NCI-H748 (cell line): ENCODE measurements around the gene HSD17B14.
A peak's percentile ranks its signal among the peaks of the same experiment; 100 is the strongest.
"Not testable (repeated sequence)": the region's sequence is repeated elsewhere in the genome, so short reads cannot be mapped to it uniquely, and the experiment has no call there.

Experiments
- DNase-seq: peaks from one replicate; lab custom pipeline; 2025; ENCODE audit not compliant: unreplicated experiment; lab: John Stamatoyannopoulos, UW

Gene HSD17B14

DNA sequence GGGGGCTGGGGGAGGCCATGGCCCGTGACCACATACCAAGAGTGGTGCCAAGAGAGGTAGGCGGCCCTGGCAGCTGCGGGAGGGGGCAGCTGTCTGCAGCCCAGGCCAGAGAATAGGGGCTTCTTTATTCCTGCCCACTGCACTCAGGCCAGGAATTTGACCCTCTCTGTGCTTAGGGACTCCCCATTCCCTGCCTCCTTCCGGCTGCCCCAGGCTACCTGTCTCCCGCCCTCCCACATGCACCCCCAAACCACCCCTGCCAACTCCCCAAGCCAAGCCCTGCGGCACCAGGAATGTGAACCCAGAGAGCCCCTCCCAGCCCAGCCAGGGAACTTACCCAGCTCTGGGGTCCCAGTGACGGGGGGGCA, 31.4 kb upstream of the HSD17B14 start:
- no peak for DNase-seq

GRCh38 chr19:48867123-48867745, 30.9 kb upstream of the HSD17B14 start:
- peak; percentile 17 for DNase-seq

DNA sequence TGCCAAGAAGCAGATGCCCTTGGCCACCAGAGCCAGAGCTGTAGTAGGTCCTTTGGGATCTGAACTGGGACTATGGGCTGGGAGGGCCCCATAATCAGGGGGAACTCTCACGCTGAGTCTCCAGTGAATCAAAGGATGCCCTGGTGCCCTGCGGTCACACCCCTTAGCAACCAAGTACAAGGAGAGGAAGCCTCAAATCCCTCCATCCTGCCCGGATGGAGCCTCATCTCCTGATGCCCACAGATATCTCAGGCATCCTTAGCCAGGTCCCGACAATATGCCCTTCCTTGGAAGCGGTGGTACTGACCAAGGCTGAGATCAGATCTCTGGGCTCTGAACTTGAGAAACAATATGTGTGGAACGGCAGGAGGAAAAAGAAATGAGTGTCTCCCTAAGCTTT, 30.4 kb upstream of the HSD17B14 start:
- no peak for DNase-seq

DNA sequence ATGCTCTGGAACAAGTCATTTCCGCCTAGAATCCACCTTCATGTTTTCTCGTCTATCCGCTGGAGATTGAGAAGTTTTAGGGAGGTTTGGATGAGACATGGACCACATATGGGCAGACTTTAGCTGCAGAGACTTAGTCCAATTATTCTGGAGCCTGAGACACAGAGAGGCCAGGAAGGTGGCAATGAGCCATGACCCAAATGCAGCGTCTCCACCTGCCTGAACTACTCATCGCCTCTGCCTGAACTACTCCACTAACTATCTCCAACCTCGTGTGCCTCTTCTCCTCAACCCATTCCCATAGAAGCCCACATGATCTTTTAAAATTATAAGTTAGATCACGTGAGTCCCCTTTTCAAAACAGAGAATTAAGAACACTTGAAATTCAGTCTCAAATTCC, 26.5 kb upstream of the HSD17B14 start:
- DNase-seq: no peak

DNA sequence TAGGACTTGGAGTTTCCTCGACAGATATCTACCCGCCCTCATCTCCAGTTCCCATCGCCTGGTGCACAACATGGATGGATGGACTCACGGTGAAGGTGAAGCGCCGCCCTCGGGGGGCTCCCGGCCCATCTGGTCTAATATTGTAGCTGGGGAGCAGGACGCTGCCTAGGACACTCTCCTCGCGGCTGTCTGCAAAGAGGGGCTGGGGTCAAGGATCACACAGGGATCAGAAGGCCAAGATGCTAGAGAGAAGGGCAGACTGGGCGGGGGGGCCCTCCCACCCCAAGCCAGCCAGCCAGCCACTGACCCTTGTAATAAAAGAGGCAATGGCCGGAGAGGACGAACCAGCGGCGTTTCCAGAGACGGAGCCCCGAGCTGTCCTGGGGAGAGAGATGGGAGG, 25.0 kb upstream of the HSD17B14 start:
- no peak for DNase-seq

GRCh38 chr19:48859711-48860572, 23.7 kb upstream of the HSD17B14 start:
- DNase-seq: no peak

GRCh38 chr19:48858984-48859710, 22.9 kb upstream of the HSD17B14 start:
- peak; percentile 43 for DNase-seq

DNA sequence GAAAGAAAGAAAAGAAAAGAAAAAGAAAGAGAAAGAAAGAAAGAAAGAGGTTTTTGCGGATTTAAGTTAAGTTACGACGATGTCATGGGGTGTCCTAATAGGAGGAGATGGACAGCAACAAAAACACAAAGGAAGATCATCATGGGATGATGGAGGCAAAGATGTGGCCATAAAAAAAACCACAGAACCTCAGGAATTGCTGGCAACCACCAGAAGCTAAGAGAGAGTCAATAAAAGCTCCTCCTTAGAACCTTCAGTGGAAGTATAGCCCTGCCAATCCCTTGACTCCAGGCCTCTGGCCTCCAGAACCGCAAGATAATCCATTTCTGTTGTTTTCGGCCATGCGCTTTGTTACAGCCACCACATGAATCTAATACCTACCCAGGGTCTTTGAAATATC, 20.6 kb upstream of the HSD17B14 start:
- no peak for DNase-seq

GRCh38 chr19:48854103-48854502, 17.8 kb upstream of the HSD17B14 start:
- no peak for DNase-seq

- DNase-seq: no peak
Measured at GRCh38 chr19:48853483-48853882, 17.2 kb upstream of the HSD17B14 start.

DNA sequence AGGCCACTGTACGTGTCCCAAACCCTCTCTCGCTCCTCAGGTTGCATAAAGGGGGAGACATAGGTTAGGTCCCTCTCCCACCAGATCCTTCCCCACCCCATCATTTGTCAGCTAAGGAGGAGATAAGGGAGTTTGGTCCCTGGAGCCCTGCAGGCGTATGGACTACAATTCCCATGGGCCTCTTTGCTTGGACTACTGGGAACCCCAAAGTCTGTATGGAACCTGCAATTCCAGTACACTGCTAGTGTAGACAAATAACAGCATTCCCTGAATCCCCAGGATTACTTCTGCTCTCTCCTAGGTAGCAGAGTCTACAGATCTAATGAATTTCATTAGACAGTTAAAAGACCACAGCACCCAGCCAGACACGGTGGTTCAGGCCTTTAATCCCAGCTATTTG, 16.0 kb upstream of the HSD17B14 start:
- DNase-seq: no peak

DNA sequence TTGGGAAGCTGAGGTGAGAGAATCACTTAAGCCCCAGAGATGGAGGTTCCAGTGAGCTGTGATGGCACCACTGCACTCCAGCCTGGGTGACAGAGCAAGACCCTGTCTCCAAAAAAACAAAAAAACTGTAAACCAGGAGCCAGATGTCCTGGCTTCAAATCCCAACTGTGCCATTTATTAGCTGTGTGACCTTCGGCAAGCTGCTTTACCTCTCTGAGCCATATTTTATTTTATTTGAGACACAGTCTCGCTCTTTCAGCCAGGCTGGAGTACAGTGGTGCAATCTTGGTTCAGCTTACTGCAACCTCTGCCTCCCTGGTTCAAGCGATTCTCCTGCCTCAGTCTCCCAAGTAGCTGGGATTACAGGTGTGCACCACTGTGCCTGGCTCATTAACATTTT, 10.4 kb upstream of the HSD17B14 start:
- DNase-seq: not testable (repeated sequence)

GRCh38 chr19:48845384-48845783, 9.1 kb upstream of the HSD17B14 start:
- no peak for DNase-seq

DNA sequence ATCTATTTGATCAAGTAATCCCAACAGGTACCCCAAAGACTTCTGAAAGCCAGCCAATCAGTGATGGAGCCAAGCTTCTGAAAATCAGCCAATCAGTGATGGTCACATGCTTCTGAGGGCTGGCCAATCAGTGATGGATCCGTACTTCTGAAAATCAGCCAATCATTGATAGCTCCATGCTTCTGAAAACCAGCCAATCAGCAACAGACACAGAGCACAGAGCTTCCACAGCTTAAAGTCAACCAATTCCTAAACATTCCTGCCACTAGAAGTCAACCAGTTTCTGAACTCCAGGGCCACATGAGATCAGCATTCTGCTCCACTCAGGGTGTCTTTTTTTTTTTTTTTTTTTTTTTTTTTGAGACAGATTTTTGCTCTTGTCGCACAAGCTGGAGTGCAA, 8.2 kb upstream of the HSD17B14 start:
- DNase-seq: peak; percentile 34

GRCh38 chr19:48842789-48843162, 6.5 kb upstream of the HSD17B14 start:
- DNase-seq: peak; percentile 72

- no peak for DNase-seq
Measured at GRCh38 chr19:48841571-48841970, 5.3 kb upstream of the HSD17B14 start.

DNA sequence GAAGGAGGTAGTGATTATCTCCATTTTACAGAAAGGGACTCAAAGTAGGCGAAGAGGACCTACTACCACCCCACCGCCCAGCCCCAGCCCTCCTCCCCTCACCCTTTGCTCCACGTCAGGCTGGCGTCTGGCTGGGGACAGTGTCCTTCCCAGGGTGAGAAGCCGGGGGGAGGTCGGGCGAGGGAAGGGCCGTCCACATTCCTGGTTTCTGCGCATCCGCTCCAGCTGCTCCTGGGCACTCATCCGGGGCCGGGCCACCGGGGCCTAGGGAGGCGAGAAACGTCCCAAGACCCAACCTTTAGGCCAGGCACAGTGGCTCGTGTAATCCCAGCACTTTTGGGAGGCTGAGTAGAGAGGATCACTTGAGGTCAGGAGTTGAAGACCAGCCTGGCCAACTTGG, 4.8 kb upstream of the HSD17B14 start:
- DNase-seq: no peak

DNA sequence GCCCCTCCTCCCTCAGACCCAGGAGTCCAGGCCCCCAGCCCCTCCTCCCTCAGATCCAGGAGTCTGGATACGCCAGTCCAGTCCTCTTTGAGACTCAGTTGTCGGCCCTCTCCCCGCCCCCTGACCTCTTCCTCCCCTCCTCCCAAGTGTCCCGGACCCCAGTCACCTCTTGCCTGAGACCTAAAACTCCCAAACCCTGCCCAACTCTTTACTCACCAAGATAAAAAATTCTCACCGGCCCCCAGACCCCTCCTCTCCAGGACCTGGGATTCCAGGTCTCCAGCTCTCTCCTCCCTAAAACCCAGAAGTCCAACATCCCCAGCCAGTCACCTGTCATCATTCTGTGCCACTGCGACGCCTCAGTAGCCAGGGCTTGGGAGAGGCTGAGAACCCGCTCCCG, 1.4 kb upstream of the HSD17B14 start:
- peak; percentile 36 for DNase-seq

- peak; percentile 96 for DNase-seq
Measured at GRCh38 chr19:48837051-48837524, 797 bp upstream of the HSD17B14 start.

DNA sequence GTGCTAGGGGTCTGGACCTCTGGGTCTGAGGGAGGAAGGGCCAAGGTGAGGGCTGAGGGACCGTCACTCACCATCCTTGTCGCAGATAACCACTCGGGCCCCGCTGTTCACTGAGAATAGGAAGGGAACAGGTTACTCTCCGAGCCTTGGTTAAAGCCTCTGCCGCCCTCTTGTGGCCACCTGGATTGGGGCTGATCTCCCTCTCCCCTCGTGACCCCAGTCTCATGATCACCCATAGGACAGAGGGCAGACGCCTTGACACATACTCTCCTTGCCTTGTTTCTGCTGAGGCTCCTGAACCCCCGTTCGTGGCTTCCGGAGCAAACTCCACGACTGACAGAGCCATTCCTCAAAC, 580 bp downstream of the HSD17B14 start:
- DNase-seq: peak; percentile 93

DNA sequence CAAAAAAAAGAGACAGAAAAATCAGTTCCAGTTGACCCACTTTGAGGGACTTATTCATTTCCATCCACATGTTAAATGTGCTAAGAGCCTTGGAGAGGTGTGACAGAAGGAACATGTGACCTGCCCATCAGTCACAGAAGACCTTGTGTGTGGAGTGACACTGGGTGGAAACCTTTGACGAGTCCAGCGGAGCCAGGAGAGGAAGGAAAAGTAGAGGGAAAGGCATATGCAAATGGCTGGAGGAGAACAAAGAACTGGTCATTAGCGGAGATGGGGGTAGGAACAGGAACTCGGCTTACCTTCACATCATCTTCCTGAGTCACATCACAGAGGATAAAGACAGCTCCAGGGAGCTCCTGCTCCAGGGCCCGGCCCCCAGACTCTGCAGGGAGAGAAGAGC, 2.3 kb downstream of the HSD17B14 start:
- DNase-seq: no peak

DNA sequence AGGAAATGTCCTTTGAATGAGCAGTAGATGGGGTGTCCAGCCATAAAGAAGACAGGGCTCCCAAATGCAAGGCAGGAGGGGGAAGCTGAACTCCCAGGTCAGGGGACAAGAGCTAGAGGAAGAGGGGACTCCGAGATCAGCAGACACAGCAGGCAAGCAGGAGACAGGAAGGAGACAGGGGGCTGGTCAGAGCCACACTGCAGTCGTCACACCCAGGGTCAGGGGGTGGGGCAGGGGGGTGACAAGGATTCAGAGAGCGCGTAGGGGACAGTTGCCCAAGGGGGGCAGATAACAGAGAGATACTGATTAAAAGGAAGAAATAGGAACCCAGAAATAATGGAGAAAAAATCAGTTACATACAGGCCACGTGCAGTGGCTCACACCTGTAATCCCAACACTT, 3.2 kb downstream of the HSD17B14 start:
- no peak for DNase-seq
